Measurements from ENCODE around the gene EBLN2.

EBLN2 gene

GRCh38 chr3:73061416-73061815 lies at the start of gene EBLN2:
Gene EBLN2 (plus strand): TSS chr3:73061659. CDS start chr3:73062082, 423 bp downstream.
- no peak for DNase-seq

- no peak for DNase-seq
Measured at GRCh38 chr3:73018298-73018697, 43.2 kb upstream of the EBLN2 start.

- DNase-seq, result no peak
Measured at GRCh38 chr3:73018790-73019441, 42.5 kb upstream of the EBLN2 start.

DNA sequence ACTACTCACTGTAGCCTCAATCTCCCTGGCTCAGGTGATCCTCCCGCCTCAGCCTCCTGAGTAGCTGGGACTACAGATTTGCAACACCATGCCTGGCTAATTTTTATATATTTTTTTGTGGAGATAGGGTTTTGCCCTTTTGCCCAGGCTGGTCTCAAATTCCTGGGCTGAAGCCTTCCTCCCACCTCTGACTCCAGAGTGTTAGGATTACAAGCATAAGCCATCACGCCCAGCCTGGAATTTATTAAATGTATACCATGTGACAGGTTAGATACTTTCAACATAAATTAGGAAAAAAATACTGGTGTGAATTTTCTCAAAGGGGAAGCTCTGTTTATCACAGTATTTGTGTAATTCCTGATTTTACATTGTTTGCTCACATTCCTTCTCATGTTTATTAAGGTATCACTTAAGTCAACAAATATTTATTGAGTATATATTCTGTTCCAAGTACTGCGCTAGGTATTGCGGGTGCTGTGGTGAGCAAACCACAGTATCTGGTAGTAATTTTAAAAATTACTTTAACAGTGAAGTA lies 40.1 kb upstream of the EBLN2 start:
- DNase-seq, result no peak

DNA sequence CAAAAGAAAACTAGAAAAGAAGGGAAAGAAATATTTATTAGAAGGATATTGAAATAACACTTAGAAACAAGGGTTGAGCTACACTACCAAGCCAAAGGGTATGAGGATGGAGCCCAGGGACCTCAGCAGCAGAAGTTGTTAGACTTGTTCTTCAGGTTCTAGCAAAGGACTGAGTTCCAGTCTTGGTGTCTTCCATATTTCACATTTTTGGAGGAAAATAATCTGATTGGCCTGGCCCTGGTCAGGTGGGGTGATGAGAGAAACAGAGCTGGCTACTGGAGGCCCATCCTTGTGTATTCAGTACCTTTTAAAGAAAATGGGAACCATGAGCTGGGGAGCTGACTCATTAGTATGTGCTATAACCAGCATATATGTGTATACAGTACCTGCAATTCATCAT lies 36.6 kb upstream of the EBLN2 start:
- no peak for DNase-seq

DNA sequence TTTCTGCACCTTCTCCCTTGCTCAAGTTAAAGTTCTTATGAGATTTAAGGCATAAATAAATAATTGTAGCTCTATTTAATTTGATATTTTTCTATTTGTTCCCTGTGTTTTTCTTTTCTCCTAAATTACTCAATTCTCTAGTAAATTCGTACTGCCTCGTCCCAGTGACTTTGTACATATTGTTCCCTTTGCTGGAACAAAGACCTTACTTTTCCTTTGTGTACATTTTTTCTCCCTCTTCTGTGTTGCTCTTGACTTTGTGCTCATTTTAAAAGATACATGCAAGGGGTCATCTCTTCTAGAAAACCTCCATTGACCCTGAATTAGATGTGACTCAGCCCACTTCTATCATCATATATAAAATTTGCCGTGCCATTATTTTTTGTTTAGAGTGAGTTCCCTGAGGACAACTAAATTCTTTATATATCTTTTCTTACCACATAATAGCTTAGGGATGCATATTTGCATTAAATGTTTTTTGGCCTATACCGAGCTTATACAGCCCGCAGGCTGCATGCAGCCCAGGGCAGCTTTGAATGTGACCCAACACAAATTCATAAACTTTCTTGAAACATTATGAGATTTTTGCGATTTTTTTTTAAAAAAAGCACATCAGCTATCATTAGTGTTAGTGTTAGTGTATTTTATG lies 35.2 kb upstream of the EBLN2 start:
- peak in 1 of 2 donors; percentile 63 for DNase-seq

GRCh38 chr3:73026760-73027113 lies 34.7 kb upstream of the EBLN2 start:
- DNase-seq, result no peak

DNA sequence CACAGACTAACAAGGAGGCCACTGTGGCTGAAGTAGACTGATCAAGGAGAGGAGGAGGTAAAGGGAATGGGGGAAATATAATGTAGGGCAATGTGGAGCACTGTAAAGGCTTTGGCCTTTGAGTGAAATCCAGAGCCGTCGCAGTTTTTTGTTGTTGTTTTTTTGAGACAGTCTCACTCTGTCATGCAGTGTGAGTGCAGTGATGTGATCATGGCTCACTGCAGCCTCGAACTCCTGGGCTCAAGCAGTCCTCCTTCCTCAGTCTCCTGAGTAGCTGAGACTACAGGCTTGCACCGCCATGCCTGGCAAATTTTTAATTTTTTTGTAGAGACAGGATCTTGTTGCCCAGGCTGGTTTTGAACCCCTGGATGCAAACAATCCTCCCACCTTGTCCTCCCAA lies 32.7 kb upstream of the EBLN2 start:
- DNase-seq, result no peak

DNA sequence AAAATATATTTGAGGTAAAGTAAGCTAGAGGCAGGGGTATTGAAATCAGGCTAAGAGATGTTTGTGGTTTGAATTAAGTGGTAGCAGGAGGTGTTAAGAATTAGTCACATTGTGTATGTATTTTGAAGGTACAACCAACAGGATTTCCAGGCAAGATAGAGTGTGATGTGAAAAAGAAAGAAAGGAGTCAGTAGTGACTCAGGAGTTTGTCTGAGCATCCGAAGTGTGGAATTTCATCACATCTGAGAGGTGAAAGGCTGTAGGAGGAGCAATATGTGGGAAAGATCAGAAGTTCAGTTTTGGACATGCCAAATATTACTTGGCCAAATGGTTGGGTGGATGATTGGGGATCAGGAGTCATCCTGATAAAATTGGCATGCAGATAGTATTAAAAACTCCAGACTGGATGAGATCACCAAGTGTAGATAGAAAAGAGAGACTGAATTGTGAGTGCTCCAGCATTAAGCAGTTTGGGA lies 32.1 kb upstream of the EBLN2 start:
- no peak for DNase-seq

DNA sequence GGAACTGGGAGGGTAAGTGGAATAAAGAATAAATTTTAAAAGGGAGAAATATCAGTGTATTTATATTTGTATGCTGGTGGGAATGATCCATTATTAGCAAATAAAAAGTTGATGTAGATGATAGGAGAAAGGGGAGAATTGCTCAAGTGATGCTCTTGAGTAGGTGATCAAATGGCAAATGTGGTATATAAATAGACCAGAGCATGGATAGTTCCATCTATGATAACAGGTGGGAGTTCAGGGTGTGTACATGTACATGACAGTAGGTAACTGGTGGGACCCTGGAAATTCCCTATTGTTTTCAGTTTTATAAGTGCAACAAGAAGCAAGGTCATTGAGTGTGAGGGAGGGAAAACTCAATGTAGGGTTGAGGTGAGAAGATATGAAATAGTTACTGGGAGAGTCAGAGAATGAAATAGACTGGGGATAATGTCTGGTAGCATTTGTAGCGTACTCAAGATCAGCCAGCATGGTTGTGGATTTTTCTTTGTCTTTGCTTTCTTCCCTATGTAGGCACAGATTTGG lies 31.3 kb upstream of the EBLN2 start:
- no peak for DNase-seq

DNA sequence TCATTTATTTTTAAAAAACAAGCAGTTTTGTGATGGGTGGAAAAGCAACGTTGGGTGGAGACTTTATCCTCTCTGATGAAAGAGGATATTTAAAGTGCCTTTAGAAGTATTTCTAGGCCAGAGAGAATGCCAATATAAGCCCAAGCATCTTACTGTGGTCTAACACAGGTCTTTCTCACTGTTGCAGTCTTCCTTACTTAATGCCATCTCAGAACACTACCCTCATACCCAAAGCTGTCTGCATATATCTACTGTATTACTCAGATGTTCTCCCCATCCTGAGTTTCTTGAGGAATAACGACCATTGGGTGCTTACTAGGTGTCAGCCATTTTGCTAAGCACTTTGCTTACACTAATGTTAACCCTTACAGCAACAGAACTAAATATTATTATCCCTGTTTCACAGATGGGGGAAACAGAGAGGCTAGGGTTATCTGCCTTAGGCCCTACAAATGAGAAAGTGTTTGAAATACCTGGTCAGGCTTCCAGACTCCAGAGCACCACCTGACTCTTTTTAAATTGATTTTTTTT lies 29.8 kb upstream of the EBLN2 start:
- DNase-seq, result no peak

DNA sequence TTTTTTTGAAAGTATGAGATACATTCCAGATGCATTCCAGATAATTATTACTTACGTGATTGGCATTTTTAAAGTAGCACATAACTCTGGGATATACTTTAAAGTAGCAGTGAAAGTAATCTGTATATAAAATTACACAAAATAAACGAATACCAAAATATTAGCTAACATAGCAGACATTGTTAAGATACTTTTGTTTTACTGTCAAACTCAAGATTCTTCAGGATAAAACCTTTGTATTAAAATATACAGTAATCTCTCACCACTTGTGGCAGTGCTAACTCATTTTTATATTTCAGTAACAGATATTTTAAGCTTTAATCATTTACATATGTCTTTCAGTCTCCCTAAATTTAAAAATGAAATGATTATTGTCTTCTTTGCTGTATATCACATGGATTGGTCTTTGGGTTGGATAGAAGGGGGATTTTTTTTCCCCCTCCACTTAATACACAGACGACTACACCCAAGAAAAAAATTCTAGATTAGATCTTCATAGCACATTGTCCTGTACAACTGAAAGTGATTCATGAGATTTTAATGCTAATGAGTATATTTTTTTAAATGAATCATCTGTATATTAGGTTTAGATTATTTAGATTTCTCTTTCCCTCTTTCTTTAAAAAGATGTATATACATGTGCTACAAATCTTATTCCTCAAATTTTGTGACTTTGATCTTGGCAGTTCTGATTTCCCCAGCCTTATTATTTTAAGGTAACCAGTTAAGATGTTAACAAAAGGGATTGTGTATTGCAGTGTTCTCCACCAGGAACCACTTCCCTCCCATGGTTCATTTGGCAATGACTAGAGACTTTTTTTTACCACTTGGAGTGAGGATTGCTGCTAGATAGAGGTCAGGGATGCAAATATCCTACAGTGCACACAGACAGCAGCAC lies 24.5 kb upstream of the EBLN2 start:
- DNase-seq, result no peak

DNA sequence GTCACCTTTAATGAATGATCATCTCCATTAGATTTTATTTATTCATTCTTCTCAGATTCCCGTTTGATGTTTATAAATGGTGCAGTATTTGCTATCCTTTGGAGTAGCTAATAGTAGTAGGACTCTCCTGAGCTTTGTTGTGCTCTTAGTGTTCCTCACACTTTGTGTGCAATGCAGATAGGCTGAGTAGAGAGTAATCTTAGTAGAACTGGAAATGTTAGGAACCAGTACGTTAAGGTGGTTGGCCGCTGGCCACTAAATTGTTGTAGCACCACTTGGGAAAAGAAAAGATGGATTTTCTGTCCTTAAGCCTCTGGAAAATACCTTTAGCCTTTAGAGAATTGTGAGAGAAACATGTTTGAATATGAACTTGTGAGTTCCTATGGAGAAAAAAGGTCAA lies 19.9 kb upstream of the EBLN2 start:
- DNase-seq, result no peak

DNA sequence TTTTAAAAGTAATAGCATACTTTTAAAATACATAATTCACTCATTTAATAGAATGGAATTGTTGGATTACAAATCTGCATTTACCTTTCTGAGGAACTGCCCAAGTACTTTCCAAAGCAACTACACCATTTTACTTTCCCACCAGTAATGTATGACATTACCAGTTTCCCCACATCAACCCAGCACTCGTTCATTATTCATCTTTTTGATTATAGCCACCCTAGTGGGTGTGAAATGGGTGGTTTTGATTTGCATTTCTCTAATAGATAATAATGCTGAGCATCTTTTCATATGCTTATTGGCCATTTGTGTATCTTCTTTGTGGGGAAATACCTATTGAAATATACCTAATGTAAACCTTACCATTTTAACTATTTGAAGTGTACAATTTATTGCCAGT lies 18.0 kb upstream of the EBLN2 start:
- no peak for DNase-seq

DNA sequence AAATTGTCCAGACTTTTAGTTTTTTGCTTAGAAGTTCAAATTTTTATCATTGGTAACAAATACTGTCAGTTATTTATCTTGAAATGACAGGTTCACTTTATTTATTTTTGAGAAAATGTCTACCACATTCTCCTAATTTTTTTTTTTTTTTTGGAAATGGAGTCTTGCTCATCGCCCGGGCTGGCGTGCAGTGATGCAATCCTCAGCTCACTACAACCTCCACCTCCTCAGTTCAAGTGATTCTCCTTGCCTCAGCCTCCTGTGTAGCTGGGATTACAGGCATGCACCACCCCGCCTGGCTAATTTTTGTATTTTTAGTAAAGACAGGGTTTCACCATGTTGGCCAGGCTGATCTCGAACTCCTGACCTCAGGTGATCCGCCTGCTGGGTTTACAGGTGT lies 16.1 kb upstream of the EBLN2 start:
- DNase-seq, result no peak

DNA sequence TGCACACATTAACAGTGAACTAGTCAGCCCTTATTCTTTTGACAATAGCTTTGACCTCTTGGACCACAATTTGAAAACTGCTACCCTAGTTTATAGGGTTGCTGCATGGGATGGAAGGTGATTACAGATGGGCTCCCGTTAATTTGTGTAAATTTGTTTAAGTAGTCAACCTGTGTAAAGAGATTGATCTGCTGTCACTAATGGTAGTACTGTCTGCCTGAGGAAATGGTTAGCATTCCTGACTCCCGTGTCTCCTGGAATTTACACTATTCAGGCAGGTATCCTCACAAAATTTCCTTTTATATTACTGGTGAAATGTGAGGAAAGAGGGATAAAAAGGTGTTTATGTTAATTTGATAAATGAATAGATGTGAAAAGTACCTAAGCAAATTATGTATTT lies 15.3 kb upstream of the EBLN2 start:
- no peak for DNase-seq

DNA sequence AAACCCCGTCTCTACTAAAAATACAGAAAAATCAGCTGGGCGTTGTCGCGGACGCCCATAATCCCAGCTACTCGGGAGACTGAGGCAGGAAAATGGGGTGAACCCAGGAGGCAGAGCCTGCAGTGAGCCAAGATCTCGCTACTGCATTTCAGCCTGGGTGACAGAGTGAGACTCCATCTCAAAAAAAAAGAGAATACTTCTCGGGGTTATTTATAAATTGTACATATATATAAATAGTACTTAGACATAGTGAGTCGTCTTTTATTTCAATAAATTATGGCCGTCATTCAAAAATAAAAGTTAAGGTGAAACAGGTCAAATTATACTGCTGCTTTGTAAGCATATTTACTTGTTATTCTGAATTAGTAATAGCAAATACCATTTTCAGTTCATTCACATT lies 12.1 kb upstream of the EBLN2 start:
- DNase-seq, result no peak

GRCh38 chr3:73052857-73053256 lies 8.6 kb upstream of the EBLN2 start:
- DNase-seq, result no peak

- DNase-seq, result no peak
Measured at GRCh38 chr3:73055583-73055982, 5.9 kb upstream of the EBLN2 start.

- DNase-seq, result peak in 1 of 2 donors; percentile 84
Measured at GRCh38 chr3:73056014-73056844, 5.2 kb upstream of the EBLN2 start.

GRCh38 chr3:73056845-73057150 lies 4.7 kb upstream of the EBLN2 start:
- DNase-seq, result no peak

DNA sequence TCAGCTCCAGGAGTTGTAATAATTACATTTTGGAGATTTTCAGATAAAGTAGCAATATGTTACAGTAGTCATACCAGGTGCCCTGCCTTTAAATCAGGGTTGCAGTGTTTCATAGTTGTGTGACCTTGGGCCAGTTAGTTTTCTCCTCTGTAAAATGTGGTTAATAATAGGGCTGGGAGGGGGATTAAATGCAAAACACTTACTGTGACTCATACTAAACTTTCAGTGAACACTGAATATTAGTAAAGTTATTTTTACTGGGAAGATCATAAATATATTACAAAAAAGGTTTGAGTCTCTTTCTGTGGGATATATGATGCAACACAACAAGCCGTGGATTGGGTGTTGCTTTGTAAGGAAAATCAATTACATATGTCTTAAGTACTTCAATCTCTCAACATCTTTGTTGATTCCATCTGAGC lies 1.1 kb upstream of the EBLN2 start:
- DNase-seq, result no peak
